ENCODE measurements around the gene MIX23. TPM values are rescaled to one million over a fixed set of nuclear protein-coding genes. Genes with fewer than 3 reads are reported as not detected.
A peak's percentile ranks its signal among the peaks of the same experiment; 100 is the strongest.

The MIX23 gene
- total and polyA plus RNA-seq, 11 donors = 15.1 to 73.8 (median 28.5) TPM

- peak in 2 of 4 donors; percentile 4 to 46 for ATAC-seq
Observed at GRCh38 chr3:122415104-122415744, 32.2 kb upstream of the MIX23 start.

GRCh38 chr3:122414391-122414790 is 31.4 kb upstream of the MIX23 start:
- Histone ChIP-seq H3K4me1 (peaks cover 0 to 35% (median 22%) of the 10 kb centered on the region in 12 donors), H3K4me3 (no peak overlapping the region), H3K36me3 (peaks cover 0 to 51% (median 34%) of the 10 kb centered on the region in 9 donors), H3K27me3 (no peaks in the 10 kb centered on the region), H3K9me3 (no peaks in the 10 kb centered on the region), H3K27ac (no peak overlapping the region)
- intact Hi-C loops (cut with DNase I) = loop anchor here in 1 of 10 donors (10.0 kb wide), 1 partner anchor 270 kb away; the partner anchor contains the start of gene PARP14
- TF ChIP-seq POLR2A (IDR thresholded peaks at IDR 0.05) (no peak), CTCF (IDR thresholded peaks at IDR 0.05) (no peak)
- no peak for ATAC-seq
- WGBS, 4 donors = 84 to 94% (median 93%) methylated on average over 3 of the region's 3 CpGs
- DNase-seq = no peak

More at GRCh38 chr3:122415104-122415744, 32.2 kb upstream of the MIX23 start:
- no peak for TF ChIP-seq CTCF (IDR thresholded peaks at IDR 0.05)
- TF ChIP-seq POLR2A (IDR thresholded peaks at IDR 0.05) = no peak
- 22 to 24% (median 24%) methylated on average over 10 of the region's 10 CpGs for WGBS, 4 donors
- H3K36me3 ChIP-seq = peaks cover 0 to 42% (median 25%) of the 10 kb centered on the region in 9 donors
- DNase-seq = no peak
- peaks cover 0 to 35% (median 22%) of the 10 kb centered on the region in 12 donors for H3K4me1 ChIP-seq
- no peaks in the 10 kb centered on the region for H3K9me3 ChIP-seq
- no peaks in the 10 kb centered on the region for H3K27me3 ChIP-seq
- H3K27ac ChIP-seq = peak overlapping the region; percentile 82 to 96 (median 90)
- peak overlapping the region; percentile 65 to 94 (median 78) for H3K4me3 ChIP-seq
- intact Hi-C loops (cut with DNase I) = loop anchor here in 4 of 10 donors (5.0 to 10.0 kb wide), 3 partner anchors 97 to 270 kb away; partner anchors contain the start of genes KPNA1 (in 2 of the 4) and PARP14 (in 2 of the 4)

GRCh38 chr3:122410639-122411038 is 27.6 kb upstream of the MIX23 start:
- H3K9me3 ChIP-seq = no peaks in the 10 kb centered on the region
- H3K4me1 ChIP-seq = peaks cover 0 to 27% (median 16%) of the 10 kb centered on the region in 12 donors
- peaks cover 0 to 85% (median 64%) of the 10 kb centered on the region in 9 donors for H3K36me3 ChIP-seq
- H3K27ac ChIP-seq = no peak overlapping the region
- no peak overlapping the region for H3K4me3 ChIP-seq
- DNase-seq = no peak
- H3K27me3 ChIP-seq = no peaks in the 10 kb centered on the region
- TF ChIP-seq CTCF (IDR thresholded peaks at IDR 0.05) (no peak), POLR2A (IDR thresholded peaks at IDR 0.05) (no peak)
- intact Hi-C loops (cut with DNase I) = loop anchor here in 1 of 10 donors (10.0 kb wide), 1 partner anchor 274 kb away; the partner anchor contains the start of gene PARP14
- 90 to 92% (median 91%) methylated on average over 6 of the region's 6 CpGs for WGBS, 4 donors
- no peak for ATAC-seq

- peak overlapping the region in 1 of 12 donors; percentile 32 for H3K4me3 ChIP-seq
- DNase-seq (no peak), ATAC-seq (no peak)
- no peaks in the 10 kb centered on the region for H3K9me3 ChIP-seq
- intact Hi-C loops (cut with DNase I) = loop anchor here in 1 of 10 donors (10.0 kb wide), 1 partner anchor 275 kb away; the partner anchor contains the start of gene PARP14
- no peaks in the 10 kb centered on the region for H3K27me3 ChIP-seq
- TF ChIP-seq CTCF (IDR thresholded peaks at IDR 0.05) = no peak
- no peak for TF ChIP-seq POLR2A (IDR thresholded peaks at IDR 0.05)
- H3K4me1 ChIP-seq = peaks cover 0 to 23% (median 12%) of the 10 kb centered on the region in 12 donors
- peaks cover 0 to 90% (median 67%) of the 10 kb centered on the region in 9 donors for H3K36me3 ChIP-seq
- 78 to 87% (median 85%) methylated on average over 4 of the region's 4 CpGs for WGBS, 4 donors
- peak overlapping the region in 1 of 12 donors; percentile 83 for H3K27ac ChIP-seq
Observed at GRCh38 chr3:122410111-122410510, 27.1 kb upstream of the MIX23 start.
